ENCODE data around the gene DGKB. TPM values are rescaled to one million over a fixed set of nuclear protein-coding genes. Genes with fewer than 3 reads are reported as not detected.

DGKB gene
- polyA plus RNA-seq, 1 of the 3 experiments (the other 2 are of a cell fraction): 2.1 TPM

GRCh38 chr7:14542624-14543023, 359.9 kb downstream of the DGKB start:
- Histone ChIP-seq H3K4me3 (ENCODE audit: low read depth in 2 of 2, low read length in 1 of 2) (no peak overlapping the region), H3K9me2 (no peaks in the 10 kb centered on the region), H3F3A (replicated peaks; ENCODE audit: insufficient read depth) (no peaks in the 10 kb centered on the region), H3K79me2 (ENCODE audit: insufficient read depth) (no peaks in the 10 kb centered on the region), H3K4me1 (ENCODE audit: control insufficient read depth in 1 of 2, insufficient read depth in 2 of 2, low read depth in 1 of 2, low read length in 1 of 2) (no peaks in the 10 kb centered on the region; a peak in 2 of 4 replicates), H3K27me3 (ENCODE audit: insufficient read depth) (no peaks in the 10 kb centered on the region), H4K20me1 (ENCODE audit: insufficient read depth) (no peaks in the 10 kb centered on the region), H3K9me3 (no peaks in the 10 kb centered on the region), H3K36me3 (replicated peaks in 1 of 2; ENCODE audit: control insufficient read depth in 1 of 2, insufficient read depth in 2 of 2, low read length in 1 of 2) (no peaks in the 10 kb centered on the region), H3K4me2 (no peak overlapping the region), H3K9ac (no peak overlapping the region), H2AFZ (ENCODE audit: low read depth) (no peak overlapping the region), H3K27ac (ENCODE audit: low read depth in 2 of 2, low read length in 1 of 2) (no peak overlapping the region)
- TF ChIP-seq TEAD4 (IDR thresholded peaks at IDR 0.05; ENCODE audit: borderline replicate concordance, insufficient read depth) (no peak), MXI1 (IDR thresholded peaks at IDR 0.05; ENCODE audit: low read depth, low read length) (0 out of 2 replicates have a peak, but pooled peaks have one; percentile 29), IRF3 (IDR thresholded peaks at IDR 0.05; ENCODE audit: low read depth, low read length) (no peak), GATA2 (CRISPR knock-in tag; IDR thresholded peaks at IDR 0.05) (peak; percentile 77), EP300 (IDR thresholded peaks at IDR 0.05; ENCODE audit: borderline replicate concordance in 1 of 2, low read depth in 1 of 2, low read length in 1 of 2) (0 out of 4 replicates have a peak, but pooled peaks of 1 of the 2 experiments have one; percentile 18)
- 52% methylated on average over 5 of the region's 5 CpGs for WGBS (ENCODE audit: low lambda C conversion rate)
- POLR2A ChIA-PET: no interaction called here
- CTCF ChIA-PET: no interaction called here
- DNase-seq: peak; percentile 6

GRCh38 chr7:14521183-14521582, 381.4 kb downstream of the DGKB start:
- Histone ChIP-seq H3K79me2 (ENCODE audit: insufficient read depth) (no peaks in the 10 kb centered on the region), H3K36me3 (replicated peaks in 1 of 2; ENCODE audit: control insufficient read depth in 1 of 2, insufficient read depth in 2 of 2, low read length in 1 of 2) (no peaks in the 10 kb centered on the region), H3K27me3 (ENCODE audit: insufficient read depth) (no peaks in the 10 kb centered on the region), H3K4me3 (ENCODE audit: low read depth in 2 of 2, low read length in 1 of 2) (no peak overlapping the region), H4K20me1 (ENCODE audit: insufficient read depth) (no peaks in the 10 kb centered on the region), H3K4me2 (no peak overlapping the region), H3K9me3 (no peaks in the 10 kb centered on the region), H3K9me2 (no peaks in the 10 kb centered on the region), H3F3A (replicated peaks; ENCODE audit: insufficient read depth) (no peaks in the 10 kb centered on the region), H3K27ac (ENCODE audit: low read depth in 2 of 2, low read length in 1 of 2) (no peak overlapping the region), H2AFZ (ENCODE audit: low read depth) (peak overlapping the region; percentile 3; the same call in 1 of the 2 replicates), H3K4me1 (ENCODE audit: control insufficient read depth in 1 of 2, insufficient read depth in 2 of 2, low read depth in 1 of 2, low read length in 1 of 2) (no peaks in the 10 kb centered on the region), H3K9ac (no peak overlapping the region)
- ChIA-PET CTCF (no interaction called here), POLR2A (no interaction called here)
- no peak for DNase-seq
- no peak for TF ChIP-seq SIN3A (IDR thresholded peaks at IDR 0.05; ENCODE audit: borderline replicate concordance, low read depth, low read length)
- no peak for TF ChIP-seq POLR2AphosphoS5 (IDR thresholded peaks at IDR 0.05; ENCODE audit: low read depth, low read length)
- no peak for TF ChIP-seq GATA2 (CRISPR knock-in tag; IDR thresholded peaks at IDR 0.05)
- TF ChIP-seq FOSL2 (IDR thresholded peaks at IDR 0.05; ENCODE audit: borderline replicate concordance, low read depth): no peak
- WGBS (ENCODE audit: low lambda C conversion rate): 88% methylated on average over 3 of the region's 3 CpGs

- no peaks in the 10 kb centered on the region for H4K20me1 ChIP-seq (ENCODE audit: insufficient read depth)
- no peaks in the 10 kb centered on the region for H3F3A ChIP-seq (replicated peaks; ENCODE audit: insufficient read depth)
- H3K9ac ChIP-seq: no peak overlapping the region
- peaks cover 5% of the 10 kb centered on the region; the same call in 1 of the 2 replicates for H3K9me3 ChIP-seq
- H3K4me1 ChIP-seq (ENCODE audit: control insufficient read depth in 1 of 2, insufficient read depth in 2 of 2, low read depth in 1 of 2, low read length in 1 of 2): peaks cover 0 to 5% of the 10 kb centered on the region in 2 experiments; a peak in 2 of 4 replicates
- no peak overlapping the region for H3K27ac ChIP-seq (ENCODE audit: low read depth in 2 of 2, low read length in 1 of 2)
- ChIA-PET CTCF (interaction anchor here (1.3 kb wide), 1 partner anchor 180 kb away, joined by 4 read pairs; no protein-coding TSS in a partner anchor), POLR2A (no interaction called here)
- WGBS (ENCODE audit: low lambda C conversion rate): 74% methylated on average over 2 of the region's 2 CpGs
- no peak for DNase-seq
- no peaks in the 10 kb centered on the region for H3K36me3 ChIP-seq (replicated peaks in 1 of 2; ENCODE audit: control insufficient read depth in 1 of 2, insufficient read depth in 2 of 2, low read length in 1 of 2)
- no peak overlapping the region for H2AFZ ChIP-seq (ENCODE audit: low read depth)
- no peaks in the 10 kb centered on the region for H3K79me2 ChIP-seq (ENCODE audit: insufficient read depth)
- no peak overlapping the region for H3K4me2 ChIP-seq
- no peak overlapping the region for H3K4me3 ChIP-seq (ENCODE audit: low read depth in 2 of 2, low read length in 1 of 2)
- H3K9me2 ChIP-seq: peaks cover 3% of the 10 kb centered on the region; the same call in 1 of the 2 replicates
- no peaks in the 10 kb centered on the region for H3K27me3 ChIP-seq (ENCODE audit: insufficient read depth)
- TF ChIP-seq EZH2phosphoT487 (IDR thresholded peaks at IDR 0.05; ENCODE audit: borderline replicate concordance, low read depth) (no peak), MAX (IDR thresholded peaks at IDR 0.05; ENCODE audit: low read depth) (no peak), SMC3 (IDR thresholded peaks at IDR 0.05; ENCODE audit: low read depth, low read length) (no peak), POLR2AphosphoS5 (IDR thresholded peaks at IDR 0.05; ENCODE audit: low read depth, low read length) (no peak), IRF3 (IDR thresholded peaks at IDR 0.05; ENCODE audit: low read depth, low read length) (no peak)
Observed at GRCh38 chr7:14510268-14510667, 392.3 kb downstream of the DGKB start.

Data from SK-N-SH (cell line).